GM08714 (cell line): ENCODE results near the gene SLC41A1.

ENCODE experiments used
- H3K4me3 ChIP-seq: fragments of 200-500 bp; sonication (Bioruptor generic); 2 replicates; pipeline ENCODE4 v1.5.1; 2014; ENCODE audit warnings: mild to moderate bottlenecking, low read length, inconsistent platforms
- ZNF274 ChIP-seq: IDR thresholded peaks from 2 replicates; pipeline ENCODE4 v1.6.1; 2012; ENCODE audit warnings: mild to moderate bottlenecking, low read depth, low read length

SLC41A1 gene

DNA sequence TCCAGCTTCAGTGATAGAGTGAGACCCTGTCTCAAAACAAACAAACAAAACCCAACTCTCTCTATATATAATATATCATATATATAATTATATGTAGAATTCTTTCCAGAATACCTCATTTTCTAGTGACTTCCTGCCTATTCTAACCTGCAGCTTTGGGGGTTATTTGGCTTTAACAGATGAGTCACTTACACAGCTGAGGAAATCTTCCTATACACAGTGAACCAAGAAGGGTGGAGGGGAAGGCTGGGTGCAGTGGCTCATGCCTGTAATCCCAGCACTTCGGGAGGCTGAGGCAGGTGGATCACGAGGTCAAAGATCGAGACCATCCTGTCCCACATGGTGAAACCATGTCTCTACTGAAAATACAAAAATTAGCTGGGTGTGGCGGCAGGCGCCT is 47.0 kb downstream of the SLC41A1 start:
- H3K4me3 ChIP-seq = no peak overlapping the region
- TF ChIP-seq ZNF274 = no peak

- TF ChIP-seq ZNF274 = no peak
- H3K4me3 ChIP-seq = no peak overlapping the region
Observed at GRCh38 chr1:205764578-205764977, 48.4 kb downstream of the SLC41A1 start.

DNA sequence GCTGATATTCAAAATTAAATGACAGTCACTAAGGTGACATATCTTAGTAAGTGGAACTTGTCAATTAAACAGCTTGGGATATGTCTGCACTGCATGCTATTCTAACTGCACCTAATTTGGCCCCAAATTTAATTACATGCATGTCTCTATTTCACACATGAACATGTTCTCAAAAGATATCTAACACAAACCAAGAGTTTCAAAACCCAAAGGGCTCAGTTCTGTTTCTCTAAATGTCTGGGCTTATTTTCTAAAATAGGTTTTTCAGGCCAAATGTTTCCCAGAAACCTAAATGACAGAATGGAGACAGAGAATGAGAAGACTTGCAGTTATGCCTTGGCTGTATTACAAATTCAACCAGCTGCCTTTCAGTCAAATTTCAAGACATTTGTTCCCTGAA is 49.0 kb downstream of the SLC41A1 start:
- no peak overlapping the region for H3K4me3 ChIP-seq
- no peak for TF ChIP-seq ZNF274

DNA sequence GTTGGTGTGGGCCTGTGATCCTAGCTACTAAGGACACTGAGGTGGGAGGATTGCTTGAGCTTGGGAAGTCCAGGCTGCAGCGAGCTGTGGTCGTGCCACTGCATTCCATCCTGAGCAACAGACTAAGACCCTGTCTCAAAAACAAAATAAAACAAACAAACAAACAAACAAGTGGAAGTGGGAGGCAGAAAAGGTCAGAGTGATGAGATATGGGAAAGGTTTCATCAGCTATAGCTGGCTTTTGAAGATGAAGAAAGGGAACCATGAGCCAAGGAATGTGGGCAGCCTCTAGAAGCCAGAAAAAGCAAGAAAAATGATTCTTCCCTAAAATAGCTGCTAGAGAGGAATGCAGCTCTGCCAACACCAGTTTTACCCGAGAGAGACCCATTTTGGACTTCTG is 52.4 kb downstream of the SLC41A1 start:
- no peak overlapping the region for H3K4me3 ChIP-seq
- TF ChIP-seq ZNF274 = no peak

- no peak for TF ChIP-seq ZNF274
- H3K4me3 ChIP-seq = no peak overlapping the region
Observed at GRCh38 chr1:205756552-205756951, 56.4 kb downstream of the SLC41A1 start.

DNA sequence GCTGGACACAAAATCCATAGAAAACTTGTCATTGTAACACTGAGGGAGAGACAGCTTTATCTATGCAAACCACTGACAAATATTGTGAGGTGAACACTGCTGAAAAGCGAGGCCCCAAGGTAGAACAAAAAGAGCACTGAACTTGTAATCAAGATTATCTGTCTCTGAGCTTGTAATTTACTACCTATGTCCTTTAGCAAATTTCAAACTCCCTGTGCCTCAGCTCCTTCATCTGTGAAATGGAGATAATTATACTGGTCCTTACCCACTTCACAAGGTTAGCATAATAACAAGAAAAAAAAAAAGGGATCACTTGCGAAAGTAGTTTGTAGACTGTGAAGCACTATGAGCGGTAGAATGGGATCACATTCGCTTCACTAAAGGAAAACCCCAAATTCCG is 58.1 kb downstream of the SLC41A1 start:
- no peak for TF ChIP-seq ZNF274

DNA sequence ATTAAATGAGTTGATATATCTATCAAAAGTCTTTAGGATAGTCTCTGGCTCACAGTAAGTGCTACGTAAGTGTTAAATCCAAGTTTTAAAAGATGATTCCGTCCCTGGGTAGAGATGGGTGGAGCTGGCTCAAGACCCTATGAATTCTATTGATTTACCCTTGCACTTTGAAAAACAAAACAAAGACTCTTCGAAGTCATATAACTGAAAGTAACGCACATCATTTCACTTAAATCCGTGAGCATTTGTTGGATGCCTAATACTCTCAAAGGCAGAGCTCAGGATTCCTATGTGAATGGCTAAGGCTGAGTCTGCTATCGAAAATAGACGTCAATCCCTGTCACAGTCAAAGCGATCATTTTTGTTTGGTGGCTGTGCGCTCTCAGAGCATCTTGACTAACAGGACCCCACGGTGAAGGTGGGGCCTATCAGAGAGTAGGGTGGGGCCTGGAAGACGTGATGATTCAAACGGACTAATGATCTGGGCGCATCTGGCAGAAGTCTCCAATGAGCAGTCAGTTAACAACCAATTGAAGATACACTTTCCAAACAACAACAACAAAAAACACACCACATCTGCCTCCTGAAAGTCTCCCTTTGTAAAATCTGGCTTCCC is 61.9 kb downstream of the SLC41A1 start:
- TF ChIP-seq ZNF274 = no peak
- H3K4me3 ChIP-seq = no peak overlapping the region

More for the DNA sequence above, 58.1 kb downstream of the SLC41A1 start:
- H3K4me3 ChIP-seq = no peak overlapping the region

GRCh38 chr1:205750138-205751035 is 62.6 kb downstream of the SLC41A1 start, which contains the start of gene NUCKS1:
NUCKS1 (minus strand) TSS chr1:205750182; CDS start chr1:205749973, 209 bp downstream.
- TF ChIP-seq ZNF274 = no peak
- peak within 1 kb of the TSS; percentile 99 for H3K4me3 ChIP-seq

DNA sequence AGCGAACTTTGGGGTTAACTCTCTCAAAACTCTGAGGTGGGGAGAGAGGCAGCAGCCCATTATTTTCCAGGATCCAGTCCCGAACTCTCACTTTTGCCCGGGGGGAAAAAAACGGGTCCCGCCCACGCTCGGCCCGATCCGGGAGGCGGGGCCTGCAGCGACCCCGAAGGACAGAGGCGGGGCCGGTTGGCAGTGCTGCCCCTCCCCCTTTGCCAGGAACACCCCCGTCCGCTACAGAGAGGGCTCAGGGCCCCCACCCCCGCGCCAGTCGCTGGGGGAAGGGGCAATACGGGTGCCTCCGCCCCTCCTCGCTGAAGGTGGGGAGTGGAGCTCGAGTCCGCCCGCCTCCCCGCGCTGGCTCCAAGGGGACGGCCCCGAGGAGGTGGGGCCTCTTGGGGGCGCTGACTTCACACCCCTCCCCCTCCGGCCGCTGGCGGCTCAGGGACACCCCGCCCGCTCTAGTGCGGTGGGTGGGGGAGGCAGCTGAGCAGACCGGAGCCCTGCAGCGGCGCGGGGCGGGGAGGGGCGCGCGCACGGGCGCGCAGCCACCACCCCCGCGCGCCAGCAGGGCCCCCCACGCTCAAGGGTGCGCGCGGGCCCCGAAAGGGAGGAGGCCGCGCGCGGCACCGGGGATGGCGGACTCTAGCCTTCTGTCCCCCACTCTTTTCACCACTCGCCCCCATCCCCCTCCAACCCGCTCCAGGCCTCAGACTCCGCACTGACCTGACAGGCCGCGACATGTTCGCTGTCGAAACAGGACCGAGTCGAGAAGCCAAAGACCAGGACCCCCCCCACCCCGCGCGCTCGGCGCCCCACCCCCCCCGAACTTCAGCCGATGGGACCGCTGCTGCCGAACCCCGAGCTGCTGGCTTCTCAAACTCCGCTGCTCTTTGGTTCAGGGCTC is 63.5 kb downstream of the SLC41A1 start:
- no peak for TF ChIP-seq ZNF274
- peak overlapping the region; percentile 99 for H3K4me3 ChIP-seq

- peak overlapping the region; percentile 99 for H3K4me3 ChIP-seq
- TF ChIP-seq ZNF274 = no peak
Observed at GRCh38 chr1:205748403-205749233, 64.4 kb downstream of the SLC41A1 start.

DNA sequence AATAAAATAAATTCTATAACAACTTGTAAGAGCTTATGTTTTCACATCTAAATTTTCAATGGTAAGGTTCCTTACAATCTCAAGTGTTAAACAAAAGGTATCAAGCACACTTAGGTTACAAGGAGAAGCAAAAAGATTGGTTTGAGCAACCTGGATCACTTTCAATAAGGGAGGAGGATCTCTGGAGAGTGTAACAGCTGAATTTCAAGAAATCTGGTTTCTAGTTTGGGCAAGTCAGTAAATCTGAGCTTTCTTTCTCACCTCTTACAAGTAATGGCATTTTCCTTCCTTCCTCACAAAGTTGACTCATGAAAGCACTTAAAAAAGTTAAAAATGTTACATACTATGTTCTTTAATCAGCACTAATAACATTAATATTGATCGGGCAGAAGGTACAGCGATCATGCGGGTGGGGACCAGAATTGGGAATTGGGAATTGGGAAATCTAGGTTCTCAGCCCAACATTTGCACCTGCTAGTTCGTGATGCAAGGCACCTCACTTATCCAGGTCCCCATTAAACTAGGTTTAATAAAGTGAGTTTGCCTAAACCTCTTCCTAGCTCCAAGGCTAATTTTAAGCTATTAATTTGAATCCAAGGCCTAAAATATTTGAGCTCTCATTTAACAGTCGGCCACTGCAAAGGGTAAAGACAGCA is 66.1 kb downstream of the SLC41A1 start:
- H3K4me3 ChIP-seq = peak overlapping the region; percentile 99

DNA sequence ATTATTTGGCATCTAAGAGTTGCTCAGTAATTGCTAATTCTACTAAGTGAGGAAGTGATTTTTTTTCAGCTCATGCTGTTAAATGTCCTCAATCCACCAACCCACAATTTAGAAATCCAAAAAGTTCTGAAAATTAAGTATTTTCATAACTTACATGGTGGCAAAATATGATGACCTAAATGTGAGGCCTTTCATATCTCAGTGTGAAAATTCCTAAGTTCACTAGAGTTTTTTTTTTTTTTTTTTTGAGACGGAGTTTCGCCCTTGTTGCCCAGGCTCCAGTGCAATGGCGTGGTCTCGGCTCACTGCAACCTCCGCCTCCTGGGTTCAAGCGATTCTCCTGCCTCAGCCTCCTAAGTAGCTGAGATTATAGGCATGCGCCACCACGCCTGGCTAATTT is 68.6 kb downstream of the SLC41A1 start:
- H3K4me3 ChIP-seq = no peak overlapping the region
- no peak for TF ChIP-seq ZNF274

More for the DNA sequence above, 66.1 kb downstream of the SLC41A1 start:
- no peak for TF ChIP-seq ZNF274

- H3K4me3 ChIP-seq = no peak overlapping the region
- no peak for TF ChIP-seq ZNF274
Observed at GRCh38 chr1:205743977-205744376, 69.0 kb downstream of the SLC41A1 start.
